CD4-positive, alpha-beta T cell treated with Interleukin-6 for 4 hours (primary cell): ENCODE measurements around the gene KMT2E.
"Not testable (repeated sequence)": the region's sequence is repeated elsewhere in the genome, so short reads cannot be mapped to it uniquely, and the experiment has no call there.

Experiments used
- DNase-seq: peaks from one replicate; pipeline ENCODE4 v3.0.0-alpha.2; 2020; ENCODE audit warnings: mixed read lengths

Gene KMT2E

DNA sequence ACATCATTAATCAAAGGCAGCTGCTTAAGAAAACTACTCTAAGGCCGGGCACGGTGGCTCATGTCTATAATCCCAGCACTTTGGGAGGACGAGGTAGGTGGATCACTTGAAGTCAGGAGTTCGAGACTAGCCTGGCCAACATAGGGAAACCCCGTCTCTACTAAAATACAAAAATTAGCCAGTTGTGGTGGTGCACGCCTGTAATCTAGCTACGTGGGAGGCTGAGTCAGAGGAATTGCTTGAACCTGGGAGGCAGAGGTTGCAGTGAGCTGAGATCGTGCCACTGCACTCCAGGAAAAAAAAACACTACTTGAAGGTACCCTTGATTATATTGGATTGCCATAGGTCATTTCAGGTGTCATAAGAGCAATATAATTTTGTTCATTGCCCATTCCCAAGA, 14.9 kb downstream of the KMT2E start:
- DNase-seq = not testable (repeated sequence)

DNA sequence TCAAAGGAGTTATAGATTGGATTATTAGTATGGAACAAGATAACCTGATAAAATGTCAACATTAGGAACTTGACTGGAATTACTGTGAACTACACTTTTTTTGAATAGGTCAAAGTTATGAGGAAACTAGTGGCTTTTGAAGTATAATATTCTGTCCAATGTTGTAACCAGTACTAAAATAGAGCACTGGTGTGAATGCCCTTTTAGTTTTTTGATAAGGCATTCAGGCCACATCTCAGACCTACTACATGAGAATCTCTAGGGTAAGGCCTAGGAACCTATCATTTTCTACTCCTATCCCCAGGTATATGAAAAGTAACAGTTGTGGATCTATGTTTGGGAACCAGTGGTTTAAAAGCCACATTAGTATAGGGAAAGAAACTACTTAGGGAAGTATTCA, 16.4 kb downstream of the KMT2E start:
- DNase-seq = no peak

DNA sequence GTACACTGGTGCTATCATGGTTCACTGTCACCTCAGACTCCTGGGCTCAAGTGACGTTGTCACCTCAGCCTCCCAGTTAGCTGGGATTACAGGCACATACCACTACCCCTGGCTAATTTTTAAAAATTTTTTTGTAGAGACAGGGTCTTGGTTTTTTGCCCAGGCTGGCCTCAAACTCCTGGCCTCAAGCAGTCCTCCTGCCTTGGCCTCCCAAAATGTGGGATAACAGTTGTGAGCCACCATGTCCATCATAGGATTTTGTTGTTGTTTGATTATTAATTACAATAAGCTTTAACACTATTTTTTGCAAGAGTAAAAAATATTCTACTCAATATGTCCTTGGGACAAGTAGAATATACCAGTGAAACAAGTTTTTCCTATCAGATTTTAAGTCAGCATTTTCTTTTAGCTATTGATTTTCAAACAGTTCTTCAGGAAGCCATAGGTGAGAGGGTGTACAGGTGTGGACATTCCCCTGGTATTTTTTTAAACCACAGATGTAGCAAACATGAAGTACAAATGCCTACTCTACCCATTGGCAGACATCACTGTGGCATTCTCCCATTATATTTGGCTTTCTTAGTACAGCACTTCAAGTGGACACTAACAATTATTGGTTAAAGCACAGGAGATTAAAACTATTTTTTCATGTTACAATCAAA, 18.7 kb downstream of the KMT2E start:
- no peak for DNase-seq

DNA sequence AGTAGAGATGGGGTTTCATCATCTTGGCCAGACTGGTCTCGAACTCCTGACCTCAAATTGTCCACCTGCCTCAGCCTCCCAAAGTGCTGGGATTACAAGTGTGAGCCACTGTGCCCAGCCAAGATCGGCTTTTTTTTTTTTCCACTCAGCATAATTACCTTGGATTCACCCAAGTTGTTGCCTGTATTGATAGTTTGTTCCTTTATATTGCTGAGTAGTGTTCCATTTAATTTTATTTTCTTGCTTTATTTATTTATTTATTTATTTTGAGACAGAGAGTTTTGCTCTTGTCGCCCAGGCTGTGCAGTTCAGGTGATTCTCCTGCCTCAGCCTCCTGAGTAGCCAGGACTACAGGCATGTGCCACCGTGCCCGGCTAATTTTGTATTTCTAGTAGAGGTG, 21.3 kb downstream of the KMT2E start:
- no peak for DNase-seq

DNA sequence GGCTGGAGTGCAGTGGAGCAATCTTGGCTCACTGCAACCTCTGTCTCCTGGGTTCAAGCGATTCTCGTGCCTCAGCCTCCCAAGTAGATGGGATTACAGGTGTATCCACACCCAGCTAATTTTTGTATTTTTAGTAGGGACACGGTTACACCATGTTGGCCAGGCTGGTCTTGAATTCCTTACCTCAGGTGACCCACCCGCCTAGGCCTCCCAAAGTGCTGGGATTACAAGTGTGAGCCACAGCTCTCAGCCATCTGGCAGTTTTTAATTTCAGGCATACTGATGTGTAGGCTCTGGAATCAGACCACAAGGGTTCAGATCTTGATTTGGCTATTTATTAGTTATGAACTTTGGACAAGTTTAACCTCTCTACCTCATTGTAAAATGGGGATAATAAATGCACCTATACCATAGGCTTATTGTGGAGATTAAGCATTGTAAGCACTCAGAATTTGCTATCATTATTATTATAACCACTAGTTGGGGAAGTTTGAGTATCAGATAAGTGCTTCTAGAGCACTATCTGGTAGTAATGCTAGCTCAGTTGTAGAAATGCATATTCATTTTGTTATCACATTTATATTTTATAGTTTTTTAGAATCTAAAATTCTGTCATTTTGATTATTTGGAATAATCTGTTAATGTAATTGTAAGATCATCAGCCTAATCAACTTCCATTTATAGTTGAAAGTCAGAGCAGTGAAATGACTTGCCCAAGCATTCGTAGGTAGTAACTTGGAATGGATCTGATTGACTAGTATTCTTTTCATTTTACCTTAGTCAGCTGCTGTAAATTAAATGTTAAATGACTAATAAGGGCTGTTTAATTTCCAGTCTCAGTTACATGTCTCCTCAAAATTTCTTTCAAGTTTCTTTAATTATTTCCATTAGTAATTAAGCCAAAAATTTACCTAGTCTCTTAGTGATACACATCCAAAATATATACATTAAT, 22.5 kb downstream of the KMT2E start:
- DNase-seq = no peak

DNA sequence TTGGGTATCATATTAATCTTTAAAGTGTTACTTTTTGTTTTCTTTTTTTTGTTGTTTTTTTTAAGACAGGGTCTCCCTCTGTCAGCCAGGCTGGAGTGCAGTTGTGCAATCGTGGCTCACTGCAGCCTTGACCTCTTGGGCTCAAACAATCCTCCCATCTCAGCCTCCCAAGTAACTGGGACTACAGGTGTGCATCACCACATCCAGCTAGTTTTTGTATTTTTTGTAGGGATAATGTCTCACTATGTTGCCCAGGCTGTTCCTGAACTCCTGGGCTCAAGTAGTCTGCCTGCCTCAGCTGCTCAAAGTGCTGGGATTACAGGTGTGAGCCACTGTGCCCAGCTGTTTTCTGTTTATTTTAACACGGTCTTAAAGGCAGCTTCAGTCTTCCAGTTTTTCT, 23.3 kb downstream of the KMT2E start:
- DNase-seq = no peak

DNA sequence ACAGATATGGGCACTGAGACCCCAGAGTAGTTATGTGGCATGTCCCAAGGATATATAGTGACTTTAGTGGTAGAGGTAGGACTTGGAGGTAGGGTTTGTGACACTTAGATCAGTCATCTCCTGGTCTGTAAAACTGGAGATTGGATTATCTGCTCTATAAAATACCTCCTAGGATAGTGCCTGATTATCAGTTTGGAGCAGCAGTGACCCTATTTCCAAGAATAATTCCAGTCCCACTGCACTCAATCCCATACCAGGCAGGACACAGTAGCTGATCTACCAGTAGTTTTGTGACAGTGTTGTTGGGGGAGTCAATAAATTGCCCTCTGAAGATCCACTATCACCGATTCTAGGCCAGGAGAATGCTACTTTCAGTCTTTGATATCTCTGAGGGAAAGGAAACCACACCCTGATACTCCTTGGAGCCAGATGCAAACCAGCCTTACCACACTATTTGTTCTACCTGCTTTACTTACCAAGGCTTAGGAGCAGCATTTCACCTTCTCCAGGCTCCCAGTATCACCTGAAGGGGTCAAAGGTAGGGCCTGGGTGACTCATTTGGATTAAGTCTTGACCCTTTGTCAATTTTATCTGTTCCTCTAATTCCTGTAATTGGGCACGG, 30.6 kb downstream of the KMT2E start:
- DNase-seq = no peak

DNA sequence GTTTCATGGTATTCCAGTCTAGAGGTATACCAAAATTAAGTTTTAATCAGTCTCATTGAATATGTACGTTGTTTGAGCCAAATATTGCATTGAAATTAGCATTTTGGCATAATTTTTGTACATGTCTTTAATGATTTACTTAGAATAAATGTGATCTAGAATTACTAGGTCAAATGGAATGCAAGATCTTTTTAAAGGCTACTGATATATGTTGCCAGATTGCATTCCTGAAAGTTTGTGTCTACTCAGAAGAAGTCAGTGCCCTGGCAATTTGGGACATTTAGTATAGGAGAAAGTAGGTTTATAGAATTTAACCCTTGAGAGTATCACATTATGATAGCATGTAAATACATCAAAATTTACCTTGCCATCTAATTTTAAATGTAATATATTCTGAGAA, 32.4 kb downstream of the KMT2E start:
- no peak for DNase-seq

DNA sequence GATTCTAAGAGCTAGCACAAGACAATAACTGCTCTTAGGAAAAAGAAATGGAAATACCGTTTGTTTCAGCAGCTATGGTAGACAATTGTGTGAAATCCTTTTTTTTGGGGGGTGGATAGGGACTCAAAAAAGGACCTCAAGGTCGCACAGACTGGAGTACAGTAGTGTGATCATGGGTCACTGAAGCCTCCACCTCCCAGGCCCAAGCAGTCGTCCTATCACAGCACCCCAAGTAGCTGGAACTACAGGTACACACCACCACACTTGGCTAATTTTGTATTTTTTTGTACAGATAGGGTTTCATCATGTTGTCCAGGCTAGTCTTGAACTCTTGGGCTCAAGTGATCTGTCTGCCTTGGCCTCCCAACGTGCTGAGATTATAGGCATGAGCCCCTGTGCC, 33.9 kb downstream of the KMT2E start:
- DNase-seq = no peak

DNA sequence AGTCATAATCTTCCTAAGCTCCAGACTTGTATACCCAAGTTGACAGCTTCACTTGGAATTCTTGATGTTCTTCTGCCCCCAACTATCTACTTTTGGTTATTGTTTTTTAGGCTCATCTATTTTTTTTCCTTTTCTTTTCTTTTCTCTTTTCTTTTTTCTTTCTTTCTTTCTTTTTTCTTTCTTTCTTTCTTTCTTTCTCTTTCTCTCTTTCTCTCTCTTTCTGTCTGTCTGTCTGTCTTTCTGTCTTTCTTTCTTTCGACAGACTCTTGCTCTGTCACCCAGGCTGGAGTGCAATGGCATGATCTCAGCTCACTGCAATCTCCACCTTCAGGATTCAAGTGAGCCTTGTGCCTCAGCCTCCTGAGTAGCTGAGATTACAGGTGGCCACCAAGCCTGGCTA, 36.5 kb downstream of the KMT2E start:
- no peak for DNase-seq

DNA sequence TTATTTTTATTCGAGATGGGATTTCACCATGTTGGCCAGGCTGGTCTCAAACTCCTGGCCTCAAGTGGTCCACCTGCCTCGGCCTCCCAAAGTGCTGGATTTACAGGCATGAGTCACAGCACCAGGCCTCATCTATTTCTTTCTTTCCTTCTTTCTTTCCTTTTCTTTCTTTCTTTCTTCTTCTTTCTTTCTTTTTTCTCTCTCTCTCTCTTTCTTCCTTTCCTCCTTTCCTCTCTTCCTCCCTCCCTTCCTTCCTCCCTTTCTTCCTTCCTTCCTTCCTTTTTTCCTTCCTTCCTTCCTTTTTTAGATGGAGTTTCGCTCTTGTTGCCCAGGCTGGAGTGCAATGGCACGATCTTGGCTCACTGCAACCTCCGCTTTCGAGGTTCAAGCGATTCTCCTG, 36.9 kb downstream of the KMT2E start:
- not testable (repeated sequence) for DNase-seq

DNA sequence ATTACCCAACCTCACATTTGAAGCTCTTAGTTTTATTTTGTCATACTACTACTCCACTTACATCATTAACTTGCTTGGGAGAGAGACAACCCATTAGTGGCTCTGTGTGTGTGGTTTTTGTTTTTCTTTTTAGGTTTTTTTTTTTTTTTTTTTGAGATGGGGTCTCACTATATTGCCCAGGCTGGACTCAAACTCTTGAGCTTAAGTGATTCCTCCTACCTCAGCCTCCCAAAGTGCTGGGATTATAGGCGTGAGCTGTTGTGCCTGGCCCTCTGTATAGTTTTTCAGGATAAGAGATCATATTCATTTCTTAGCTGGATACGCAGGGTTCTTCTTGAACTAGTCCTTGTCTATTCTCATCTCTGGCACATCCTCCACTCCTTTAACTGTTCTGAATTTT, 41.1 kb downstream of the KMT2E start:
- no peak for DNase-seq

DNA sequence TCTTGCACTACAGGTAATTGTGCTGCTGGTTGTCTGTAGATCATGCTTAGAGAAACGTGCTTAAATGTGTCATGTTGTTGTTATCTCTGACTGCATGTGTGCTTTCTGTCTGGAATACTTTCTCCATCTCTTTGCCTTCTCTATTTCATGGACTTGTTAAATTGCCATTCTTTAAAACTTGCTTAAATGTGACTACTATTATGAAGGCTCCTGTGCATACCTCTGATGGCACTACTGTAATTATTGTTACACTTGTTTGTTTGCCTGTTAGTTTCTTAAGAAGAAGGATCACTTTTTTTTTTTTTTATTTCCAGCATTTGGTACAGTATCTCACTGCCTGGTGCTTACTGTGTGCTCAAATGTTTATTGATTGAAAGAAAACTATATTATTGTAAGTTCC, 41.6 kb downstream of the KMT2E start:
- DNase-seq = no peak

DNA sequence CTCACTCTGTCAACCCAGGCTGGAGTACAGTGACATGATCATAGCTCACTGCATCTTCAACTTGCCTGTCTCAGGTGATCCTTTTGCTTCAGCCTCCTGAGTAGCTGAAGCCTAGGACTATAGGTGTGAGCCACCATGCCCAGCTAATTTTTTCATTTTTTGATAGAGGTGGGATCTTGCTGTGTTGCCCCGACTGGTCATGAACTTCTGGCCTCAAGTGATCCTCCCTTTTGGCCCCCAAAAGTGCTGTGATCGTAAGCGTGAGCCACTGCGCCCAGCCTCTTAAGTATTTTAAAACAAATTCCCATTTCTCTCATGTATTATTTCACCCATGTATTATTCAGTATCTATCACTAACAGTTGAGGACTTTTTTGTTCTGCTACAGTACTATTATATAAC, 43.5 kb downstream of the KMT2E start:
- DNase-seq = no peak

DNA sequence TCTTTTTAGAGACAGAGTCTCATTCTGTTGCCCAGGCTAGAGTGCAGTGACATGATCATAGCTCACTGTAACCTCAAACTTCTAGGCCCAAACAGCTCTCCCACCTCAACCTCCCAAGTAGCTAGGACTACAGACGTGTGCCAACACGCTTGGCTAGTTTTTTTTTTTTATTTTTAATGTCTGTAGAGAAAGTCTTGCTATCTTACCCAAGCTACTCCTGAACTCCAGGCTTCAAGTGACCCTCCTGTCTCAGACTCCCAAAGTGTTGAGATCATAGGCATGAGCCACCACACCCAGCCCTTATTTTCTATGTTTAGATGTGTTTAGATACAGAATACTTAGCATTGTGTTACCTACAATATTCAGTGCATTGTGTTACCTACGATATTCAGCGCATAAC, 46.4 kb downstream of the KMT2E start:
- no peak for DNase-seq

DNA sequence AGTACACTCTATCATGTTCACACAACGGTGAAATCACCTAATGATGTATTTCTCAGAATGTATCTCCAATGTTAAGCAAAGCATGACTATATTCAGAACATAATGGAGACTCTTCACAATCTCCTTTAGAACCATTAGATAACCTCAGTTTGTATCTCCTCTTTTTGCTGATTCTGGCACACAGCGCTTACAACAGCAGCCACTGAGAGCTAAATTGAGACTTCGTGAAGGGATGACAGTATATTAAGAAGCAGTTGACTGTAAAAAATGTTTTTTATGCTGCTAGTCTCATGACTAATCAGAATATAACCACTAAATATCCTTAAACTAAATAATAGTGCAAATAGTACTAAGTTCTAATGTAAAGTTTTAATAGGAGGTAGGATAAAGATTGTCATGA, 46.9 kb downstream of the KMT2E start:
- DNase-seq = no peak

DNA sequence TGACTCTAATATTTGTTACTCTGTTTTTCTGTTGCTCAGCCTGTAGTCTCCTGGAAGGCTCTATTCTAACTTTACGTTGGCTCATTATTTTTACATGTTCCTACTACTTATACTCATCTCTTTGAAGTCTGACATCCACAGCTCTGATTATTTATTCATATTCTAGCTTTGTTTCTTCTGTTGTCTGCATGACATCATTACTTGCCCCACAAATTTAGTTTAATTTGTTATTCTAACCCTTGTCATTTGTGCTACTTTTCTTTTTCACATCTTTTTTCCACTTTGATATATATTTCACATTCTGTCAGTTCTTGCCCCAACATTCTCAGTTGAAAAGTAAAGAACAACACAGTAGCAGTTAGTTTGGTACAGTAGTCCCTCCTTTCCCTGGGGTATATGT, 51.1 kb downstream of the KMT2E start:
- no peak for DNase-seq

DNA sequence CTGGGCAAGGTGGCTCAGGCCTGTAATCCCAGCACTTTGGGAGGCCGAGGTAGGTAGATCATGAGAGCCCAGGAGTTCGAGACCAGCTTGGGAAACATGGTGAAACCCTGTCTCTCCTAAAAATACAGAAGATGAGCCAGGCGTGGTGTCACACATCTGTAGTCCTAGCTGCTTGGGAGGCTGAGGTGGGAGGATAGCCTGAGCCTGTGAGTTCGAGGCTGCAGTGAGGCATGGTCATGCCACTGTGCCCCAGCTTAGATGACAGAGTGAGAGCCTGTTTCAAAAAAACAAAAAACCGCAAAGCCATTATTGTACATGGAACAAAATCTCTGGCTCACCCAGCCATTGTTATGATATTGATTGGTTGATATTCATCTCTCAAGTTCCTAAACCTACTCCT, 53.7 kb downstream of the KMT2E start:
- no peak for DNase-seq

DNA sequence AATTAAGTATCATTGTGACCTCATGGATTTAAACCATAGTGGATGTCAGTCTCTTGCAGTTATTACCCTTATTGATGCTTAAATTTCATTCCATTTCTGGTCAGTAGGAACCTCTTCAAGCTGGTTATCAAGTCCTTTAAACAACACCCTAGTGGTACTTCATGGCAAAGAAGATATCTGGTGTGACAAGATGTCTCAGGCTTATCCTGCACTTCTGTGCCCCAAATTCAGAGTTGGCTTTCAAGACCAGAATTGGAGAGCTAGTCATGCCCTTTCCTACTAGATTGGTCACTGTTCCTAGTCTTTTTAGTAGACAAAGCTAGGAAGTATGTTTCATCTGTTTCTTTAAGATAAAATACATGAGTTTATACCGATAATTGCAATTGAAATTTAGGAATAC, 54.9 kb downstream of the KMT2E start:
- no peak for DNase-seq

DNA sequence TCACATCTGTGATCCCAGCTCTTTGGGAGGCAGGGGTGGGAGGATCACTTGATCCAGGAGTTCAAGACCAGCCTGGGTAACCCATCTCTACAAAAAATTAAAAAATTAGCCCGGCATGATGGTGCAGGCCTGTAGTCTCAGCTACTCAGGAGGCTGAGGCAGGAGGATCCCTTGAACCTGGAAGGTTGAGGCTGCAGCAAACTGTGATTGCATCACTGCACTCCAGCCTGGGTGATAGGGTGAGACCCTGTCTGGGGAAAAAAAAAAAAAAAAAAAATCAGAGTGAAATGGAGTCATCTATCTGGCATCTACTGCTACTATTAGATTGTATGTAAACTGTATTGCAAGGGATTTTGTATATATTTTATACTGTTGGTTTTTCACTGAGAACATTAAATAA, 59.1 kb downstream of the KMT2E start:
- no peak for DNase-seq

DNA sequence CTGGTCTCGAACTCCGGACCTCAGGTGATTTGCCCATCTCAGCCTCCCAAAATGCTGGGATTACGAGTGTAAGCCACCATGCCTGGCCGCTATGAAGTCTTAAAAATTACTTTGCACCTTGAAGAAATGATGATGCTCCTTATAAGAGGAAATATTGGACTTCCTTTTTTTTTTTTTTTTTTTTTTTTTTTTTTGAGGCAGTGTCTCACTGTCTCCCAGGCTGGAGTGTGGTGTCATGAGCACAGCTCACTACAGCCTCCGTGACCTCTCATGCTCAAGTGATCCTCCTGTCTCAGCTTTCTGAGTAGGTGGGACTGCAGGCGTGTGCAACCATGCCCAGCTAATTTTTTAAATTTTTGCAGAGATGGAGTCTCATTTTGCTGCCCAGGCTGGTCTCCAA, 65.3 kb downstream of the KMT2E start:
- no peak for DNase-seq

DNA sequence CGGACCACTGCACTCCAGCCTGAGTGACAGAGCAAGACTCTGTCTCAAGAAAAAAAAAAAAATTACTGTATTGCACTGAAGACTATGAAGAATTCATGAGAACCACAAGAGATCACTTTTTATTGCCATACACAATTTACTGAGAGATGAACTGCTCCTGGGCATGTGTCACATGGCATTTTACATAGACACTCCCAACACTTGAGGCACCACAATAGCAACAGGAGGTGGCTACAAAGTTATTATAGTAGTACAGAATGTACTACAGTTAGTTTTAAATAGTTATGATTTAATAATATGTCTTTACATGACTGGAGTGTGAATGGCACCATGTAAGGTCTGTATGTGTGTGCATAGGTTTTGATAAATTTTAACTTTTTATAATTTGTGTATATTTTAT, 70.6 kb downstream of the KMT2E start:
- no peak for DNase-seq

DNA sequence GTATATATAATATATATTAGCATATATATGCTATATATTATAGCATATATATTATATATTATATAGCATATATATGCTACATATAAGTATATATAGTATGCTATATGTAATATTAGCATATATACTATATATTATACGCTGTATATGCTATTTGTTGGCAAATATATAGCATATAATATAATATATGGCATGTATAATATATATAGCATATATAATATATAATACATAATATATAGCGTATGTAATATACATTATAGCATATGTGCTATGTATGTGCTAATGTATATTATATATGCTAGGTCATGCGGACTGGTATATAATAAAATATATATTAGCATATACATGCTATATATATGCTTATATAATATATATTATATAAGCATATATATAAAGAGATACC, 72.8 kb downstream of the KMT2E start:
- no peak for DNase-seq

DNA sequence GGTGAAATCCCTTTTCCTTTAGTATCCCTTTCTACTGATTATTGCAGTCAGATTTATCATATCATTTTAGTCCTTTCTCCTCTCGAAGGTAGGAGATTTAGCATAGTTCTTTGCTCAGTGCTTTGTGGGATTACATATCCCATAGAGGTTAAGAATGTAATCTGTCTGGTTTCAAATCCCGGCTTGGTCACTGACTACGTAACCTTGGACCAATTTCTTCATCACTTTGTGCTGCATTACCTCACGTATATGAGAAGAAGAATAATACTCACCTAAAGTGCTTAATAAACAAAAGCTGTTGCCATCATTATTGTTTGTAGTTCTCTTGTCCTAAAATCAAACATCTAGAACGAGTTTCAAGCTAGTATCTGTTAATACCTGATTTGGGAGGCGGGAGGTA, 74.0 kb downstream of the KMT2E start:
- DNase-seq = no peak
